Measurements from ENCODE around the gene OR2T6. TPM values are rescaled to one million over a fixed set of nuclear protein-coding genes. Genes with fewer than 3 reads are reported as not detected.
A peak's percentile ranks its signal among the peaks of the same experiment; 100 is the strongest.
"Not testable (repeated sequence)": the region's sequence is repeated elsewhere in the genome, so short reads cannot be mapped to it uniquely, and the experiment has no call there.

OR2T6 gene
- total RNA-seq, 2 donors from 2014 or later = not detected

DNA sequence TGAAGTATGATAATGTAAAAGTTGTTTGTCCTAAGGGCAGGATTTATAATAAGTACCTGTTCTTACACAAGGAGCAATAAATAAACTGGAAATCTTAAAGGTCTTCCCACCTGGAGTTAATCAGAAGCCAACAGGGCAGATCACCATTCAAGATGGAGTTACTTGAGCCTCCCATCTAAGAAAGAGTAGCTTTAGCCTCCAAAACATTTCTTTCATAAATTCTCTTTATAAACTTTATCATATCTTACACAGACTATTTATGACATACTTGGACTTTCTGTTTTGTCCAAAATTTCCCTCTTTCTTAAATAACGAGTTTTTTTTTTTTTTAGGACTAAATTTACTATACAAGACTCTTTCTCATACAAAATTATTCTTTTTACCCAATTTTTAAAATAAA, 45.8 kb downstream of the OR2T6 start:
- no peak for ATAC-seq
- Mint-ChIP-seq H3K27ac (no peak overlapping the region), H3K9me3 (peaks cover 3 to 13% of the 10 kb centered on the region in 2 donors), H3K36me3 (peaks cover 8 to 27% of the 10 kb centered on the region in 2 donors)
- no peak for DNase-seq (ENCODE audit: low spot score in 2 of 2)

DNA sequence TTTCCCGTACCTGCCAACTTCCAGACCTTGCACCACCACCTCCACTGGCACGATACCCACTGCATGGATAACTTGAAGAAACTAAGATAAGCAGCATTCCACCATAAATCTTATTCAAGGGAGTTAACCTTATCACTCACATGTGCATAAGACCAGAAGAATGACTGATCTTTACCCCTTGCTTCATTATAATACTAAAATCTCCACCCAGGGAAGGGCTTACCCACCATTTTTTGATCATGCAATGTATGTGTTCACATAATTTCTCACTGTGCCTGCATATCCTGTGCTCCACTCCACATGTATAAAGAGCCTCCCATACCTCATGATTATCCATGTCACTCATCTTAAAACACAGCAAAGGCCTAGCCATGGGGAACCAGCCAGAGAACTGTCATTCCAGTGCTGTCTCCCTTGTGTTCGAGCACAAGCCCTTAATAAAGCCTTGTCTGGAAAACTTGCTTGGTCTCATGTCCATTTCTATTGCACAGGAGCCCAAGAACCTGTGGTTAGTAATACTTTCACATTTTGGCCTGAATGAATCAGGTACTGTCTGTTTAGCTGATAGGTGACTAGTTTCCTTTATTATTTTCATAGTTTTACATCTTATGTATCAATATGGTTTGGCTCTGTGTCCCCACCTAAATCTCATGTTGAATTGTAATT, 52.1 kb downstream of the OR2T6 start:
- H3K27ac Mint-ChIP-seq, H3K36me3 Mint-ChIP-seq: not testable (repeated sequence)

DNA sequence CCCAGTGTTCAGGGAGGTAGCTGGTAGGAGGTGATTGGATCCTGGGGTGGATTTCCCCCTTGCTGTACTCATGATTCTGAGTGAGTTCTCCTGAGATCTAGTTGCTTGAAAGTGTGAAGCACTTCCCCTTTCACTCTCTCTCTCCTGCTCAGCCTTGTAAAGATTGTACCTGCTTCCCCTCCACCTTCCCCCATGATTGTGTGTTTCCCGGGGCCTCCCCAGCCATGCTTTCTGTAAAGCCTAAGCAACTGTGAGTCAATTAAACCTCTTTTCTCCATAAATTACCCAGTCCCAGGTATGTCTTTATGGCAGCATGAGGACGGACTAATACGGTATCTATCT, 52.6 kb downstream of the OR2T6 start:
- not testable (repeated sequence) for H3K9me3 Mint-ChIP-seq; H3K36me3 Mint-ChIP-seq; H3K27ac Mint-ChIP-seq; DNase-seq (ENCODE audit: low spot score in 2 of 2)
- ATAC-seq = peak in 1 of 2 donors; percentile 28

More for the DNA sequence above, 52.1 kb downstream of the OR2T6 start:
- ATAC-seq; H3K9me3 Mint-ChIP-seq; DNase-seq (ENCODE audit: low spot score in 2 of 2): not testable (repeated sequence)

DNA sequence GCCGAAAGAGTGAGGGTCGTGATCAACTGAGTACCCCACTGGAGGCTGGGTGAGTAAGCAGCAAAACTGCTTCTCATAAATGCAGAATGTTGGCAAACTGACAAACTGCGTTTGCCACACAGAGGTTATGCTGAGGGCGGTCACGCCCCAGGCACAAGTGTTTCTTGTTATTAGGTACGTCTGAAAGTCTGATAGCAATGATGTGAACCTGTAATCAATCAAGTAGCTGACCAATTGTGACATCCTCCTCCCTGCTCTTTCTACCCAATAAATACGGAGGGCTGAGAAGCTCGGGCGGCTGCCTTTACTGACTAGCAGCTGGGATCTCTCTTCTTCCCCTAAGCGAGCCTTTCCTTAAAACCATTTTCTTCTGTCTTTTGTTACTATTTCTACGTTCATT, 56.1 kb downstream of the OR2T6 start:
- not testable (repeated sequence) for H3K9me3 Mint-ChIP-seq; DNase-seq (ENCODE audit: low spot score in 2 of 2); ATAC-seq; H3K36me3 Mint-ChIP-seq; H3K27ac Mint-ChIP-seq

DNA sequence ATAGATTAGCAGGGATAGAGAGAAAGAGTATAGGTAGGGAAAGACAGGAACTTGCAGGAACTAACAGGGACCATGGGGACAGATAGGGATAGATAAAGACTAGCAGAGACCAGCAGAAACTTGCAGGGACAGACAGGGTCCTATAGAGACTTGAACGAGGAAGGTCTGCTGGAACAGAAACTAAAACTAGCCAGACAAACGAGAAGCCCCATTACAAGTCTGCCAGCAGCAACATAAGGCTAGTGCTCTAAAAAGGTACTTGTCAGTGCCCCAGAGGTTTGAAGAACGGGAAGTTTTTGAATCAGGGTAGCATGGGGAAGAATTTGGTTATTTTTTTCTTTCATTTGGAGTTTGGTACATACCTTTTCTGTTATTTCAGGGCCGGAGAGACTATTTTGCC, 56.7 kb downstream of the OR2T6 start:
- DNase-seq (ENCODE audit: low spot score in 2 of 2); H3K27ac Mint-ChIP-seq; H3K36me3 Mint-ChIP-seq; ATAC-seq; H3K9me3 Mint-ChIP-seq: not testable (repeated sequence)

DNA sequence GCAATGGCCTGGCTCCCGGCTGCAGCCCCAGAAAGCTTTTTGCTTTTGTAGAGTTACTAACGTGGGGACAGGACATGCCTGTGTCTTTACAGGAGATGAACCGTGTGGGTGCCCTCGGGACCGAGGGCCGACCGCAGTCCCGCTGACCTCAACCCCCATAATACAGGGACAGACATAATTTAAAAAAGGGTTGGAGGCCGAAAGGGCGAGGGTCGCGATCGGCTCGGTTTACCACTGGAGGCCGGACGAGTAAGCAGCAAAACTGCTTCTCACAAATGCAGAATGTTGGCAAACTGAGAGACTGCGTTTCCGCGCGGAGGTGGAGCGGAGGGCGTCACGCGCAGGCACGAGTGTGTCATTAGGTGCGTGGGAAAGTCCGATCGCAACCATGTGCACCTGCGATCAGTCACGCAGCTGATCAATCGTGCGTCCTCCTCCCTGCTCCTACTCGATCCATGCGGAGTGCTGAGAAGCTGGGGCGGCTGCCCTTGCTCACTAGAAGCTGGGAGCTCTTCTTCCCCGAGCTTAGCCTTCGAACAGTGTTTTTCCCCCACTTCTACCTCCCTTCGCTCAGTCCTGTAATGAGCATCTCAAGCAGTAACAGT, 58.4 kb downstream of the OR2T6 start:
- not testable (repeated sequence) for ATAC-seq; DNase-seq (ENCODE audit: low spot score in 2 of 2); H3K27ac Mint-ChIP-seq; H3K9me3 Mint-ChIP-seq; H3K36me3 Mint-ChIP-seq

DNA sequence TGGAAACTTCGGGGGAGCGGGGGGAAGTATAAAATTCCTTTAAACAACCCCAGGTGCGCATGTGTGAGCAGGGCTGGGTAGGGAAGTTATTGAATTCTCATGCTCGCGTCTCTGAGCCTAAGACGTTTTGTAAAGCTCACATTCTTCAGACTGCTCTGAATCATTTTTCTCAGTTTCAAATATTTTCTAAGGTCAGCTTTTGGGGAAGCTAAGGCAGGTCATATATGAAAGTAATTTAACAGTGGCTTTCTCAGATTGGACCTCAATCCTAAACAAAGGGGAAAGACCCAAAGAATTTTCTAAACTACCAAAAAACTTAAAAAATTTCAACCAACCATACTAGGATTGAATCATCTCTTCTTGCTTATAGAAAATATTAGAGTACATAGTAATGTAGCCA, 59.4 kb downstream of the OR2T6 start:
- not testable (repeated sequence) for ATAC-seq; H3K9me3 Mint-ChIP-seq; DNase-seq (ENCODE audit: low spot score in 2 of 2); H3K27ac Mint-ChIP-seq; H3K36me3 Mint-ChIP-seq

DNA sequence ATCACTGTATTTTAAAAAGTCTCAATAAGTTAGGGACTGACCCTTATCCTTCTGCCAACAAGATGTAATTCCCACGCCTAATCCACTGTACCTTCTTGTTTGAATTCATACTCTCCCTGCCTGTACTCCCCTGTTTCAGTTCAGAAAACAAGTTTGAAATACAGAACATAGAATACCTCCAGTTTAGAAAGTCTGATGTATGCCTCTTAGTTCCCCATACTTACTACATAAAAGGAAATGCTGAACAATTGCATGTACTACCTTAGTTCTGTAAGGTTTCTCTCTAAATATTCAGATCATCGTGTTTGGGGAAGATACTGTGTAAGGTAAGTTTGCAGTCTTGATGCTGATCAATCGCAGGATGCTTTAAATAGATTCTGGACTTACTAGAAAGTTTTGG, 60.8 kb downstream of the OR2T6 start:
- not testable (repeated sequence) for DNase-seq (ENCODE audit: low spot score in 2 of 2); ATAC-seq; H3K27ac Mint-ChIP-seq; H3K36me3 Mint-ChIP-seq; H3K9me3 Mint-ChIP-seq

DNA sequence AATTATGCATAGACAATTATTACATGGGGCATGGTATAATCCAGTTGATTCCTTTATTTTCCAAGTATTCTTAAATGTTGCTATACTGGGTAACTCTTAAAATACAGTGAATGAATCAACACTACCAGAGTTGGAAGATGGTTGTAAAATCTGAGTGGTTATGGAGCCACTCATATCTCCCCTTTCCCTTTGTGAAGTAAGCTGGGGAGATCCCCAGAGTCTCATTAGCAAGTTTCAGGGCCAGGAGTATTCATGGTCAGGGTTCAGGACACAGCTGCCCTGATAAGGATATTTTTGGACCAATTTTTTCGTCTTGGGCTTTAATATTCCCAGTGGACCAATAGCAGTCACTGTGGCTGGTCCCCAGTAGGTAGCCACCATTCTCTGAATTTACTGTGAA, 63.1 kb downstream of the OR2T6 start:
- not testable (repeated sequence) for H3K27ac Mint-ChIP-seq; H3K9me3 Mint-ChIP-seq; DNase-seq (ENCODE audit: low spot score in 2 of 2); H3K36me3 Mint-ChIP-seq; ATAC-seq

DNA sequence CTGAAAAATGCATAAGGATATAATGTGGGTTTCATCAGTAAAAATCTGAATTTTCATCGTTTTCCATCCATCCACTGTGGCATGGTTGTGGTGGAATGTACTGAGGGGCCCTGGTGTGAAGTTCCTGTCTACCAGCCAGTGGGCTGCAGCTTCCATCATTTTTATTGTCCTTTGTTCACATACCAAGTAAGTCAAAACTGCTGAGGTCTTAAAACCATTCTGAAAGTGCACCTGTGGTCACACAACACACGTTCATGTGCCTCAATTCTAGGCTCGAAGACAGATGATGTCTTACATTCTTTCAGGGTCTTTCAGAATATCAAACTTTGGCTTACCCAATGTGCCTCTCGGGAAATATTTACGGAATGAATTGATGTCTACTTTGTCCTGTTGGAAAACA, 63.7 kb downstream of the OR2T6 start:
- not testable (repeated sequence) for ATAC-seq; H3K36me3 Mint-ChIP-seq; H3K27ac Mint-ChIP-seq; H3K9me3 Mint-ChIP-seq; DNase-seq (ENCODE audit: low spot score in 2 of 2)

Other genes starting within 250 kb of the OR2T6 start
- gene OR2M5, start 230.6 kb upstream of the OR2T6 start, total RNA-seq = not detected
- not detected for gene OR2M2, start 200.9 kb upstream of the OR2T6 start, total RNA-seq
- not detected for gene OR2M3, start 178.5 kb upstream of the OR2T6 start, total RNA-seq
- gene OR2M4, start 144.3 kb upstream of the OR2T6 start, total RNA-seq = not detected
- not detected for gene OR2T33, start 97.8 kb upstream of the OR2T6 start, total RNA-seq
- gene OR2T12, start 72.3 kb upstream of the OR2T6 start, total RNA-seq = not detected
- not detected for gene OR2M7, start 51.2 kb upstream of the OR2T6 start, total RNA-seq
- not detected for gene OR14C36, start 27.0 kb upstream of the OR2T6 start, total RNA-seq
- not detected for gene OR2T4, start 14.1 kb upstream of the OR2T6 start, total RNA-seq
- not detected for gene OR2T1, start 27.3 kb downstream of the OR2T6 start, total RNA-seq
- not detected for gene OR2T2, start 69.9 kb downstream of the OR2T6 start, total RNA-seq
- not detected for gene OR2T3, start 97.6 kb downstream of the OR2T6 start, total RNA-seq
- gene OR2T5, start 112.8 kb downstream of the OR2T6 start, total RNA-seq = not detected
- not detected for gene OR2G6, start 132.3 kb downstream of the OR2T6 start, total RNA-seq
- not detected for gene OR2T29, start 187.0 kb downstream of the OR2T6 start, total RNA-seq
- gene OR2T34, start 199.0 kb downstream of the OR2T6 start, total RNA-seq = not detected
- not detected for gene OR2T10, start 222.0 kb downstream of the OR2T6 start, total RNA-seq